A549 (cell line): ENCODE data around the gene SMAD3. TPM values are rescaled to one million over a fixed set of nuclear protein-coding genes. Genes with fewer than 3 reads are reported as not detected.
A peak's percentile ranks its signal among the peaks of the same experiment; 100 is the strongest.
"Not testable (repeated sequence)": the region's sequence is repeated elsewhere in the genome, so short reads cannot be mapped to it uniquely, and the experiment has no call there.

Source experiments
- ATAC-seq, 2 experiments: fragments of 200-7000 bp in 1 of 2; fragments of >200 bp in 1 of 2; cut with Nextera tagmentation in 1 of 2; cut with Tn5 transposase in 1 of 2; 3 replicates each; pipeline versions ENCODE4 v1.8.0 to v1.9.1; 2018 to 2020; ENCODE audit warnings: mild to moderate bottlenecking in 1 of 2, moderate library complexity in 1 of 2
- CTCF ChIA-PET: fragments of 300-600 bp; sonication (Branson Sonifier 250); formaldehyde crosslinking; extraction: SDS; loops from one replicate; lab custom pipeline; 2021; ENCODE audit warnings: antibody characterized with exemption, inconsistent platforms; lab: Yijun Ruan, JAX
- POLR2A ChIA-PET: fragments of 350-600 bp; formaldehyde crosslinking; extraction: SDS; loops from one replicate; lab custom pipeline; 2021; ENCODE audit warnings: antibody characterized with exemption, inconsistent platforms; lab: Yijun Ruan, JAX
- DNase-seq, 2 experiments: peaks; one replicate each; pipeline versions ENCODE4 v3.0.0 to v3.0.0-alpha.2; 2011 to 2016; ENCODE audit warnings: low read depth in 1 of 2, low spot score in 1 of 2
- FAIRE-seq: peaks from 2 replicates; lab custom pipeline; 2011; peaks lifted over from hg19 to GRCh38; lab: Jason Lieb, UNC
- H3K27ac ChIP-seq, 2 experiments: fragments of >200 bp; sonication (Bioruptor Twin); formaldehyde crosslinking; 3 replicates each; pipeline ENCODE4 v1.5.1; 2016 to 2017
- H3K4me1 ChIP-seq: fragments of >200 bp; sonication (Bioruptor Twin); formaldehyde crosslinking; 3 replicates; pipeline ENCODE4 v1.6.1; 2016
- H3K4me2 ChIP-seq: fragments of >200 bp; sonication (Bioruptor Twin); formaldehyde crosslinking; 3 replicates; pipeline ENCODE4 v1.6.1; 2016
- H3K4me3 ChIP-seq: fragments of >200 bp; sonication (Bioruptor Twin); formaldehyde crosslinking; 3 replicates; pipeline ENCODE4 v1.5.1; 2016
- H3K9me3 ChIP-seq: fragments of >200 bp; sonication (Bioruptor Twin); formaldehyde crosslinking; 3 replicates; pipeline ENCODE4 v1.6.1; 2016
- CBX8 ChIP-seq: fragments of 200-600 bp; sonication (generic); IDR thresholded peaks from 2 replicates; pipeline ENCODE4 v1.6.1; 2016
- CEBPB ChIP-seq, 2 experiments: fragments of >200 bp in 1 of 2; sonication (Bioruptor Twin) in 1 of 2; formaldehyde crosslinking in 1 of 2; IDR thresholded peaks; 2 replicates each; pipeline ENCODE4 v1.6.1; 2012 to 2016
- FOSB ChIP-seq: fragments of 250-450 bp; sonication (Bioruptor Pico); IDR thresholded peaks from 2 replicates; pipeline ENCODE4 v1.5.0; 2020; ENCODE audit warnings: mild to moderate bottlenecking, moderate library complexity
- FOSL2 ChIP-seq, 2 experiments: fragments of 450-650 bp in 1 of 2; fragments of >200 bp in 1 of 2; sonication (Bioruptor Twin) in 1 of 2; formaldehyde crosslinking; IDR thresholded peaks; 2 replicates each; pipeline versions ENCODE4 v1.5.0 to v1.6.1; 2016 to 2020; ENCODE audit warnings: mild to moderate bottlenecking in 1 of 2, moderate library complexity in 1 of 2
- GATA3 ChIP-seq: IDR thresholded peaks from 2 replicates; pipeline ENCODE4 v1.6.1; 2012; ENCODE audit warnings: borderline replicate concordance
- HOXA7 ChIP-seq: fragments of 250-450 bp; sonication (Bioruptor Pico); IDR thresholded peaks from 2 replicates; pipeline ENCODE4 v1.5.0; 2020; ENCODE audit warnings: mild to moderate bottlenecking, moderate library complexity
- JUN ChIP-seq, 2 experiments: fragments of >200 bp; sonication (Bioruptor Twin); formaldehyde crosslinking; IDR thresholded peaks; 2 replicates in 1 of 2; 3 replicates in 1 of 2; pipeline ENCODE4 v1.6.1; 2016 to 2017
- JUNB ChIP-seq: fragments of >200 bp; sonication (Bioruptor Twin); formaldehyde crosslinking; IDR thresholded peaks from 2 replicates; pipeline ENCODE4 v1.6.1; 2016
- KDM1A ChIP-seq: fragments of 200-600 bp; sonication (generic); IDR thresholded peaks from 2 replicates; pipeline ENCODE4 v1.6.1; 2016; ENCODE audit warnings: low read depth, mild to moderate bottlenecking
- KDM5A ChIP-seq: fragments of 200-600 bp; sonication (generic); IDR thresholded peaks from 2 replicates; pipeline ENCODE4 v1.6.1; 2016; ENCODE audit warnings: antibody characterized with exemption, mild to moderate bottlenecking
- MAFK ChIP-seq: fragments of 450-650 bp; IDR thresholded peaks from 2 replicates; pipeline ENCODE4 v1.6.1; 2014; ENCODE audit not compliant: partially characterized antibody
- POLR2A ChIP-seq: IDR thresholded peaks from 2 replicates; pipeline ENCODE4 v1.6.1; 2012; ENCODE audit warnings: mild to moderate bottlenecking, low read length
- POLR2AphosphoS2 ChIP-seq: conservative IDR thresholded peaks from 2 replicates; pipeline ENCODE4 v1.6.1; 2012; ENCODE audit warnings: low read length, improper control_type of control experiment, inconsistent platforms
- RAD21 ChIP-seq, 2 experiments: fragments of >200 bp in 1 of 2; sonication (Bioruptor Twin) in 1 of 2; formaldehyde crosslinking in 1 of 2; IDR thresholded peaks in 1 of 2; conservative IDR thresholded peaks in 1 of 2; 2 replicates in 1 of 2; 3 replicates in 1 of 2; pipeline ENCODE4 v1.6.1; 2012 to 2018; ENCODE audit warnings: inconsistent platforms in 1 of 2
- SMC3 ChIP-seq: fragments of >200 bp; sonication (Bioruptor Twin); formaldehyde crosslinking; IDR thresholded peaks from 3 replicates; pipeline ENCODE4 v1.6.1; 2018; ENCODE audit warnings: inconsistent platforms
- TP53 ChIP-seq: fragments of 250-450 bp; sonication (Bioruptor Pico); IDR thresholded peaks from 2 replicates; pipeline ENCODE4 v1.5.0; 2021; ENCODE audit warnings: mild to moderate bottlenecking, moderate library complexity
- ZSCAN20 ChIP-seq: fragments of 250-450 bp; sonication (Bioruptor Pico); IDR thresholded peaks from 2 replicates; pipeline ENCODE4 v1.8.0; 2022; ENCODE audit warnings: mild to moderate bottlenecking, moderate library complexity
- WGBS: methylation state at CpG from one replicate; pipeline ENCODE4 v1.1.6; 2017; ENCODE audit errors: missing lambda C conversion rate; 5-methylcytosine and 5-hydroxymethylcytosine counted together
- polyA plus RNA-seq, 4 experiments: library from polyadenylated mRNA; depleted of rRNA in 3 of 4; stranded (reverse); fragments of >200 nt; fragmentation: RNase III in 1 of 4; extraction: RNeasy Plus Mini Kit Qiagen cat#74134 plus additional on column Dnase treatment in 1 of 4; gene quantifications; 2 replicates in 3 of 4; 3 replicates in 1 of 4; pipeline ENCODE4 v1.2.3, GENCODE V29; 2011 to 2017
- TF ChIP-seq, protein P1 (sequence below): IDR thresholded peaks from 2 replicates; pipeline ENCODE4 v1.6.1; 2012
- TF ChIP-seq, protein P2 (sequence below): fragments of 150-350 bp; IDR thresholded peaks from 2 replicates; pipeline ENCODE4 v1.6.1; 2014; ENCODE audit warnings: low read depth, mild to moderate bottlenecking, low read length

Gene SMAD3
- polyA plus RNA-seq, 2 of the 4 experiments (the other 2 are of a cell fraction) = 74.6 to 77.2 TPM

DNA sequence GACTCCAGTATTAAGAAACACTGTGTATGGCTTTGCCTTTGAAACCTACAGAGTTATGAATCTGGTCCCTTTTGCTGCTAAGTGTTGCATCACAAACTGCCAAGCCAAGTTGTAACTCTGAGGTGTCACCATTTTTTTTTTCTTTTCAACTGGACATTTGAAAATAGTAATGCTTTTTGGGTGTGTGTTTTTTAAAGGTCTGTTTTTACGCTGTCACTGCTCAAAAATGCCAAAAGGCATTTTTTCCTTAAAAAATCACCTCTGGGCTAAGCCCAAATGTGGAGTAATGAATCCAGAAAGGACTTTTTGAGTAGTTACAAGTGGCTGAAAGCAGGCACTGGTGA is 9.5 kb downstream of the SMAD3 start:
- Histone ChIP-seq H3K4me2 (peak overlapping the region; percentile 94), H3K9me3 (no peaks in the 10 kb centered on the region), H3K27ac (peak overlapping the region; percentile 41 to 80), H3K4me1 (peaks cover 99% of the 10 kb centered on the region), H3K4me3 (no peak overlapping the region)
- WGBS = 98% methylated on average over 1 of the region's 1 CpG
- DNase-seq (no peak), ATAC-seq (no peak), FAIRE-seq (no peak)
- TF ChIP-seq CEBPB (IDR thresholded peaks at IDR 0.05) = 0 out of 4 replicates have a peak, but pooled peaks of 1 of the 2 experiments have one; percentile 7
- no peak for TF ChIP-seq KDM5A
- CTCF ChIA-PET = interaction anchor here (0.6 to 1.3 kb wide), 5 partner anchors 9 to 229 kb away, joined by 4 to 5 read pairs (median 4); partner anchors contain the start of gene SMAD3
- POLR2A ChIA-PET = interaction anchor here (0.9 to 1.3 kb wide), 3 partner anchors 9 to 51 kb away, joined by 3 to 7 read pairs (median 3); partner anchors contain the start of gene SMAD3

DNA sequence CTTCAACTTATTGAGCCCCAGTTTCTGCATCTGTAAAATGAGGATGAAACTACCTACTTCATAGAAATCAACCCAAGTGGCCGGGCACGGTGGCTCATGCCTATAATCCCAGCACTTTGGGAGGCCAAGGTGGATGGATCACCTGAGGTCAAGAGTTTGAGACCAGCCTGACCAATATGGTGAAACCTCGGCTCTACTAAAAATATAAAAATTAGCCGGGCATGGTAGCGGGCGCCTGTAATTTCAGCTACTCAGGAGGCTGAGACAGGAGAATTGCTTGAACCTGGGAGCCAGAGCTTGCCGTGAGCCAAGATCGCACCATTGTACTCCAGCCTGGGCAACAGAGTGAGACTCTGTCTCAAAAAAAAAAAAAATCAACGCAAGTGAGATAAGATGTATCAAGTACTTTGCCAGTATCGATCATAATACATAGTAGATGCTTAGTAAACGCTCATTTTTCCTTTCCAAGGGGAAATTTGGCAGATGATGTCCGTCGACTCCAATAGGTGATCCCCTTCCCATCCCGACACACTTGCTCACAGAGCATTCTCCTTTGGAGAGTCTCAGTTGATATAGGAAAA is 10.2 kb downstream of the SMAD3 start:
- Histone ChIP-seq H3K4me1 (peaks cover 99% of the 10 kb centered on the region), H3K27ac (peak overlapping the region; percentile 41 to 80), H3K4me3 (0 out of 3 replicates have a peak overlapping the region, but pooled peaks have one; percentile 15), H3K4me2 (peak overlapping the region; percentile 94)
- CTCF ChIA-PET = interaction anchor here (0.6 to 1.1 kb wide), 5 partner anchors 11 to 228 kb away, joined by 3 to 4 read pairs (median 4); no protein-coding TSS in a partner anchor
- WGBS = 91% methylated on average over 14 of the region's 14 CpGs
- 0 out of 2 replicates have a peak, but pooled peaks have one; percentile 21 for TF ChIP-seq KDM1A
- TF ChIP-seq TP53 (CRISPR knock-in tag) = 0 out of 2 replicates have a peak, but pooled peaks have one; percentile 17
- not testable (repeated sequence) for ATAC-seq, FAIRE-seq, DNase-seq, H3K9me3 ChIP-seq
- POLR2A ChIA-PET = interaction anchor here (1.0 to 2.1 kb wide), 4 partner anchors 10 to 30 kb away, joined by 3 to 13 read pairs (median 4); no protein-coding TSS in a partner anchor

DNA sequence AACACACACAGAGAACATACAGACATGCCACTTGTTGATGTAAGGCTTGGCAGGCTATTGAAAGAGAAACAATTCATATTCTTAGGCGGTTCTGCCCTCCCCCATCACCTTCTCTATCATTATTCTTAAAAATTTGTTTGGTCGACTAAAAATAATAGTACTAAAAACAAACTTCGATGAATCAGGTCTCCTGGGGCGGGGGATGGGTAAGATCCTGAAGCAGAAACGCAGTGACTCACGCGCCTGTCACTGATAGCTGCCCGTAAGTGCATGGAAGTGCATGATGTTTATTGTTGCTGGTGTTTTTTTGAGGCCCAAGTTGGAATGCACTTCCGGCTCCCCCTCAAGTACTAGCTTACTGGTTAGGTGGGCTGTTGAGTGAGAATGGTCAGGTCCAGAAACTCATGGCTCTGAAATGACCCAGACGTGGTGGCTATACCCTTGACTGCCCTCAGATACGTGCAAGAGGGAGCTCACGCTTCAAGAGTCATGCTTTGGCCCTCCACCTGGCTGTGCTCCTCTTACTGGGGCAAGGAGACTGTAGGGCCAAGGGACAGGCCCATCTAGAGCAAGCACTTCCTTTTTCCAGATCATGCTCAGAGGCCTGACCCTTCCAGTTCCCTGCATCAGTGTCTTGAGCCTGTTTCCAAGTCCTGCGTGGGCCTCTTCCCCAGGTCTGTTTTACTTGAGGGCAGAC is 10.9 kb downstream of the SMAD3 start:
- DNase-seq (peak; percentile 72 to 76), ATAC-seq (peak; percentile 22 to 26; a peak in 4 of 6 replicates), FAIRE-seq (no peak)
- TF ChIP-seq ZSCAN20 (CRISPR knock-in tag) (no peak), CEBPB (IDR thresholded peaks at IDR 0.05) (no peak), GATA3 (peak; percentile 54; the same call in 1 of the 2 replicates), POLR2A (no peak), RAD21 (conservative IDR thresholded peaks at IDR 0.05 in 1 of 2, IDR thresholded peaks at IDR 0.05 in 1 of 2) (peak in 1 of 2 experiments; percentile 12; a peak in 1 of 5 replicates), FOSL2 (IDR thresholded peaks at IDR 0.05) (peak; percentile 78), FOSL2 (CRISPR knock-in tag; IDR thresholded peaks at IDR 0.05) (peak; percentile 92), TP53 (CRISPR knock-in tag) (no peak), FOSB (CRISPR knock-in tag) (peak; percentile 87; the same call in 1 of the 2 replicates), CBX8 (no peak), SMC3 (0 out of 3 replicates have a peak, but pooled peaks have one; percentile 12), HOXA7 (CRISPR knock-in tag) (0 out of 2 replicates have a peak, but pooled peaks have one; percentile 13), JUN (IDR thresholded peaks at IDR 0.05) (peak; percentile 35 to 56; a peak in 2 of 5 replicates), POLR2AphosphoS2 (peak; percentile 71), MAFK (peak; percentile 11), JUNB (peak; percentile 71)
- TF ChIP-seq, protein P1, sequence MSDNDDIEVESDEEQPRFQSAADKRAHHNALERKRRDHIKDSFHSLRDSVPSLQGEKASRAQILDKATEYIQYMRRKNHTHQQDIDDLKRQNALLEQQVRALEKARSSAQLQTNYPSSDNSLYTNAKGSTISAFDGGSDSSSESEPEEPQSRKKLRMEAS = peak; percentile 76; the same call in 1 of the 2 replicates
- TF ChIP-seq, protein P2, sequence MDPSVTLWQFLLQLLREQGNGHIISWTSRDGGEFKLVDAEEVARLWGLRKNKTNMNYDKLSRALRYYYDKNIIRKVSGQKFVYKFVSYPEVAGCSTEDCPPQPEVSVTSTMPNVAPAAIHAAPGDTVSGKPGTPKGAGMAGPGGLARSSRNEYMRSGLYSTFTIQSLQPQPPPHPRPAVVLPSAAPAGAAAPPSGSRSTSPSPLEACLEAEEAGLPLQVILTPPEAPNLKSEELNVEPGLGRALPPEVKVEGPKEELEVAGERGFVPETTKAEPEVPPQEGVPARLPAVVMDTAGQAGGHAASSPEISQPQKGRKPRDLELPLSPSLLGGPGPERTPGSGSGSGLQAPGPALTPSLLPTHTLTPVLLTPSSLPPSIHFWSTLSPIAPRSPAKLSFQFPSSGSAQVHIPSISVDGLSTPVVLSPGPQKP = no peak; the same call in 1 of the 2 replicates
- H3K4me2 ChIP-seq = peak overlapping the region; percentile 94
- peak overlapping the region; percentile 41 to 80 for H3K27ac ChIP-seq
- H3K9me3 ChIP-seq = no peaks in the 10 kb centered on the region
- ChIA-PET POLR2A (interaction anchor here (1.0 to 2.1 kb wide), 5 partner anchors 10 to 72 kb away, joined by 3 to 13 read pairs (median 3); no protein-coding TSS in a partner anchor), CTCF (interaction anchor here (0.9 to 1.8 kb wide), 7 partner anchors 10 to 228 kb away, joined by 3 to 4 read pairs (median 3); no protein-coding TSS in a partner anchor)
- H3K4me3 ChIP-seq = 0 out of 3 replicates have a peak overlapping the region, but pooled peaks have one; percentile 15
- 35% methylated on average over 13 of the region's 13 CpGs for WGBS
- peaks cover 99% of the 10 kb centered on the region for H3K4me1 ChIP-seq
